HG03521 (cell line): Measurements from ENCODE around the gene SPATA21.
"Not testable (repeated sequence)": the region's sequence is repeated elsewhere in the genome, so short reads cannot be mapped to it uniquely, and the experiment has no call there.

Experiments used
- ATAC-seq: cut with Tn5 transposase; IDR thresholded peaks from one replicate; pipeline ENCODE4 v1.9.1; 2021; ENCODE audit warnings: mild to moderate bottlenecking, moderate library complexity; ENCODE audit not compliant: unreplicated experiment

SPATA21 gene, protein sequence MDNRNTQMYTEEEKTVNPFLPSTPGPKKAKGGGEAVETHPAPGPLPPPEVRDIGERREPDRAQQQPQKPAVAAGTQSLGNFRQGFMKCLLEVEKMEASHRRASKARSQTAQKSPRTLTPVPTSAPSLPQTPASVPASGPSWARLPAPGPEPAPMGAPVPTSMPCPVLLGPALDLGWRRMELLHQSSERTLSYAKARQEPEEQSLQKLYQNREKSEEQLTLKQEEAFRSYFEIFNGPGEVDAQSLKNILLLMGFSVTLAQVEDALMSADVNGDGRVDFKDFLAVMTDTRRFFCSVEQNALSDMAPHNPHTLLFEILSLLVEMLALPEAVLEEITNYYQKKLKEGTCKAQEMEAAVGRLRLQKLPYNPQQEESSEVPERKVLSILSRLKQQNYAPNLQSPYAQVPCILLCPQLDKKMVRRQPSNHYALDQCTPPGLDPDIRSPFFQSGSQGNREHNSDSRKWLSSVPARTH

DNA sequence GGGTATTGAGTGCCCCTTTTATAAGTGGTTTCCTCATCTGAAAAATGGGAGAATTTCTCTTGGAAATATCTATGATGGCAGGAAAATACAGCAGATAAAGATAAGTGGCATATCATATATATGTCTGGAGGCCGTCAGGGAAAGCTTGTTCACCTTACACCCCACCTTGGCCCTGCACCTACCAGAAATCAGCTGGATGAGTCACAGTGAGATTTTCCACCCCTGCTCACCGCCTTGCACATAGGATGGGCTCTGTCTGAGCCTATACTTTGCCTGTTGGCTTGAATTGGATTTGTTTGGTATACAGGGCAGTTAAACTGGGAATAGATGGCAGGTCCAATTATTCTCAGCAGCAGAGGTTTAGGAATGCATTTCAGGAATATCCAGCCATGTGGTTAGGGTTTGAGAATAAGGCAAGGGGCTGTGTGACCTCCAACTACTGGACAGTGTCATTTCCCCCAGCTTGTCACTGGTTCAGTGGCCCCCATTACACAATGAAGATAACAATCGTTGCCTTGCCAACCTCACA lies at the start of gene SPATA21:
TSS of gene SPATA21 (minus strand) at position 479 of the 529 bp plus-strand sequence. CDS start 6,053 bp downstream, outside the sequence.
- ATAC-seq, result no peak

DNA sequence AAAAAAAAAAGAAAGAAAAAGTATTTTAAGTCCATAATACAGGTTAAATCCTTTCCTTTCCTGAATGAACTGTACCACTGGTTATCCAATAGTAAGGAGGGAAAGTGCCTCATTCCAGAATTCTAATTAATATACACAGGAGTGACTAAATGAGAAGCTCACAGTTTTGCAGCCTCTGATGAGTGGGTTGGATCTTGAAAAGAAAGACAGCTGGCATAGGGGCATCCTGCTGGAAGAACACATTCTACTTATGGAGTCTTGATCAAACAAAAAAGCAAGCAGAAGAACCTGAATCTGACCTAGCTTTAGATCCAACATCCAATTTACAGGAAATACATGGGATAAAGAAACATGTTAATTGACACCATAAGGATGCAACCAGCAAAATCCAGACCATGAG lies 49.8 kb upstream of the SPATA21 start:
- ATAC-seq, result not testable (repeated sequence)

DNA sequence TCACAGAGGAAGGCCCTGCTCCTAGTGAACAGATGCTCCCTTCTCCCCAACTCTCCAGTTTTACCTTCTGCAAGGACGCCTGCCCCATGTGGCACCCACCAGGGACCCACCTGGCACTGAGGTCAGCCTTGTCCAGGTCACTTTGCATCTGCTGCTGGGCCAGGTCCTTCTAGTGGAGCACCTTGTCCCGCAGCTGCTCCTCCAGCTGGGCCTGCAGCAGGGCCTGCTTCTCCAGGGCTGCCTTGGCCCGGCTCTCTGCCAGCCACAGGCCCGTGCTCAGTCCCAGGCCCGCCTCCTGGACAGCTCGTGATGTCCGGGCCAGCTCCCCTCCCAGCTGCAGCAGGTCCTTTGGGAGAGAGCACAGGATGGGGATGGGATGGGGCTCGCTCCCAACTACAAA lies 49.1 kb upstream of the SPATA21 start:
- ATAC-seq, result not testable (repeated sequence)

DNA sequence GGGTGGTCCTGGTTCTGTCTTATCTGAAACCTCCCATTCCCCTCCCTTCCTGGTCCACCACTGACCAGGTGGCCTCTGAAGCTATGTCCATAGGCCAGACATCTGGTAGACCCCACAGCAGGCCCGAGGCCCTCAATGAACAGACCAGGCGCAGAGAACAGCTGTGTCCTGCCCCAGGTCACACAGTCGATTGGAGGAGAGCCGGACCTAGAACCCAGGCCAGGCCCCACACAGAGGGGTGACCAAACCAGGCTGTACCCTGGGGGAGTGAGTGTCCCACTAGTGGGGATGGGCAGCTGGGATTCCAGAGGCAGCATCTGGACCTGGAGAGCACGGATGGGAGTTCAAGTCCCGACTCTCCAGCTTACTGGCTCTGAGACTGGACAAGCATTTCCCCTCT lies 47.7 kb upstream of the SPATA21 start:
- no peak for ATAC-seq

DNA sequence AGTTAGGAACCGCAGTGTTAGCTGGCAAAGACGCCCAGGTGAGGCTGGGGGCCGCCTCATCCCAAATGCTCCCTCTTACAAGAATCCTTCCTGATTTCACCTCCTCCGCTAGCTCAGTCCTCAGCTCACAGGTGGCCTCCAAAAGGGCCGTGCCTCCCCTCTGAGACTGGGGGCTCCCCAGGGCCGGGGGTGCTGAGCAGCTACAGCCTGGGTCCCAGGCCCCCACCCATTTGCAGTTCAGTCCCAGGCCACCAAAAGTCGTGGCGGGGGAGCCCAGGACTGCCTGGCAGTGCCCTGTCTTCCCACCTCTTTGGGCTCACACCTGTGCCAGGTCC lies 47.2 kb upstream of the SPATA21 start:
- no peak for ATAC-seq

DNA sequence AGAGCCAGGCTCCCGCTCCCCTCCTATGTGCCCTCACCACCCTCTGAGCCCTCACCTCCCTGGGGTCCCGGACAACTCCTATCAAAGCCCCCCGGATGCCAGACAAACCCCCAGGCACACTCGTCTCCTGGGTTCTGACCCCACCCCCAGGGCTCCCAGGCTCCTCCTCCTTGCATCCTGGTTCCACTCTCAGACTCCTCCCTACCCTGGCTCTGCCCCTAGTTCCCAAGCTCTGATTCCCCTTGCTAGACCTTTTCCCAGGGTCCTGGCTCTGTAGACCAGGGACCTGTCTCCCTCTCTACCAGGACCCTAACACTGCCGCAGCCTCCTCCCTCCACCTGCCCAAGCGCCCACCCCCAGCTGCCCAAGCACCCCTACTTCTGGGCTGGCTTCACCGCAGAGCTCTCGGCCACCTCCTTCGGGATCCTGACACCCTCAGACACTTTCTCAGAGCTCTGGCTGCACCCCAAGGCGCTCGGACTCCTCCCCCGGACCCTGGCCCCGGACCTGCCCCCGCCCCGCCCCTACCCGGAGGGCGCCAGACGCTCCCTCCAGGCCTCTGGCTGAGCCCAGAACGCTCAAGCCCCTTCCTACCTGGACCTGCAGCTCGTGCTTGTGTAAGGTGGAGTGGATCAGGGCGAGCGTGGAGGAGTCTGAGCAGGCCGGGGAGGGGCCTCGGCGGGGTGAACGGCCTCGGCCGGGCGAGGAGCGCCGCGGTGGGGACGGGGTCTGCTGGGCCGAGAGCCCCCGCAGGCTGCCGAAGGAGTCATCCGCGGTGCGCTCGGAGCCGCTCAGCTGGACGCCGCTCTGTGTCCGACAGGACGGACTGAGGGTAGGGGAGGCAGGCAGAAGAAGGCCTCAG lies 46.6 kb upstream of the SPATA21 start:
- ATAC-seq, result not testable (repeated sequence)

DNA sequence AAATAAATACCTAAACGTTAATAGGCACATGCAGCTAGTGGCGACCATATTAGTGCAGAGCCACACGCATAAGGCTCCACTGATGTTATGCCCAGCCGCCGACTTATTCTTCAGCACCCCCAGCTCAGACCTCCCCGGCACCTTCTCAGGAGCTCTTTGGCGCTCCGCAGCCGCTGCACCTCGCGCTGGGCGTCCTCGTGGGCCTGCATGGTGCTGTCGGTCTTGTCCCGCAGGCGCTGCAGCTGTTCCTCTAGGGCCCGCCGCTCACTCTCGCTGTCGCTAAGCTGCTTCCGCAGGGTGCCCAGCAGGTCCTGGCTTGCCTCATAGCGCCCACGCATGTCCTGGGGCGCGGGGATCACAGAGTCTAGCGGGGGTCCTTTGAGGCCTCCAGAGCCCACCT lies 45.9 kb upstream of the SPATA21 start:
- ATAC-seq, result not testable (repeated sequence)

DNA sequence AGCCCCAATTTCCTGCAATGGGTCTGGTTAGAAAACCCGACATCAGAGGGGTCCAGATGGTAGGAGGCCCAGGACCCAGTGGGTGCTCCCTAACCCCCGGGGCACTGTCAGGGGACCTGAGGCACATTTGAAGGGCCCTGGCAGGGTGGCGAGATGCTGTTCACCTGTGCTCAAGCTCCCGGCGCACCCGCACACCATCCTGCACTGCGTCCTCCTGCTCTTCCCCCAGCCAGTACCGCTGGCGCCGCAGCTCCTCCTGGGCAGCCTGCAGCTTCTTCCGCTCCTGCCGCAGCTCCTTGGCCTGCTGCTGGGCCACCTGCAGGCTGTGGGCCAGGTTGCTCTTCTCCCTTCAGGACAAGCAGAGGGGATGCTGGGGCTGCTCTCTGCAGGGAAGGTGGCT lies 40.9 kb upstream of the SPATA21 start:
- no peak for ATAC-seq

DNA sequence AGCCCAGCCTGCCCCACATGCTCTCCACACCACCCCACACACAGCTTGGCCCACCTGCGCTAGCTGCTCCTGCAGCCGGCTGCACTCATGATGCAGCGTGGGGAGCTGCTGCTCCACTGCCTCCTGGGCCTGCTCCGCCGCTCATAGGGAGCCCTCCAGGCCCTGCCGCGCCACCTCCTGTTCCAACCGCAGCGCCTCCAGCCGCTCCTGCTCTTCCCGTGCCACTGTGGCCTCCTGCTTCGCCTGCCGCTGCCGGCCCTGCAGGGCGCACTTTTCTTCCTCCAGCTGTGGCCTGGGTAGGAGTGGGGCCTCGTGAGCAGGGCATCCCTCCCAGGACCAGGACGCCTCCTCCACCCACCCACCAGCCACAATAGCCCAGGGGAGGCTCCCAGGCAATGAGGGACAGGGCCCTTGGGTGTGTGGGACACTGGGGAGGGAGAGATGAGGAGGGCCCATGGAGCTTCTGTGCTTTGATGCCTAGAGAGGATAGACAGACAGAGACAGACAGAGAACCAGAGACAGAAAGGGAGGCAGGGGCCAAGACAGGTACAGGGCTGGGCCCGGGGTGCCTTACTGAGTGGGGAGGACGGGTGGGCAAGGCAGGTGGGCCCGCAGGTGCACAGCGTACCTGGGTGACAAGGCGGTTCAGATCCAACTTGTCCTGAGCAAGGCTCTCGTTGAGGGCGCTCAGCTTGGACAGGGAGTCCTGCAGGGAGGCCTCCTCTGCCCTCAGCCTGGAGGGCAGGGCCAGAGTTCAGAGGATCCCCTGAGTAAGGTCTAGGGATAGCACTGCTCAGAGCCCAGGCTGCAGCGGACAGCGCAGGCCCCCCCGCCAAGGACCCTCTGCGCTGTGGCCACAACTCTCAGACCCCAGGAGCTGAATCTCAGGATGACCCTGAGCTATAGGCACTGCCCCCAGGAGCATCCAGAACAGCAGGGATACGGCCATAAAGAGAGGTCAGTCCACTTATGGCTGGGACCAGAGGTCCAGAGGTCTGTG lies 38.8 kb upstream of the SPATA21 start:
- ATAC-seq, result not testable (repeated sequence)

DNA sequence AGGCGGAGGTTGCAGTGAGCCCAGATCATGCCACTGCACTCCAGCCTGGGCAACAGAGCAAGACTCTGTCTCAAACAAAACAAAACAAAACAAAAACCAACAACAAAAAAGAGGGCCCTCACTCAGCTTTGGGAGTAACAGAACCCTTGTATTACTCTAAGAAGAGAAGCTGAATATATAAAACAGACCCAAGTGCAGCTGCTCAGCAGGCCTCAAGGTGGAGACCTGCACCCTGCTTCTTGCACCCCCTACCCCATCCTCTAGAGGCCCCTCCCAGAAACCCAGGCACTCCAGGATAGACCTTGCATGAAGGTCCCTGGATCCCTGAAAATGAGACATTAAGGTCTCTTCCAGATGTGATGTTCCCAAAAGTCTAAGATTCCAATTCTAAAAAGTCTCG lies 37.7 kb upstream of the SPATA21 start:
- not testable (repeated sequence) for ATAC-seq

DNA sequence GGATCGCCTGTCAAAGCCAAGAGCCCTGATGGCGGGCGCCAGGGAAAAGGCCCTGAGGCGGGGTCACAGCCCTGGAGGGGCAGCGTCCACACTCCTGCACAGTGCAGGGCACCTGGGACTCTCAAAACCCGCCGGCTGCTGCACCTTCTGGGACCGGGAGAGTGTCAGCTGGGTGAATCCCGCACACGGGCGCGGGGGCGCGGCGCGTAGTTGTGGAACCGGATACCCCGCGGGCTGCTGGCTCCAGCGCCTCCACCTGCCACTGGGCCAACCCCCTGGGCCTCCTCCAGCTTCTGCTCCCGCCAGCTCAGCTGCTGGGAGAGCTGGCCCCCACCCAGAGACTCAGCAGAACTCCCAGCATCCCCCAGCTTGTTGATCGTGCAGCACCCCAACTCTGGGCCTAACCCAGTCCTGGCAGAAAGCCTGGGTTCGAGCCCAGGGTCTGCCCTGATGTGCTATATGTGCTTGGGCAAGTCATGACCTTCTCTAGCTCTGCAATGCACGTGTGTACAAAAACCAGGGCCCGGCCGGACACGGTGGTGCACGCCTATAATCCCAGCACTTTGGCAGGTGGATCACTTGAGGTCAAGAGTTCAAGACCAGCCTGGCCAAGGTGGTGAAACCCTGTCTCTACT lies 37.1 kb upstream of the SPATA21 start:
- no peak for ATAC-seq

DNA sequence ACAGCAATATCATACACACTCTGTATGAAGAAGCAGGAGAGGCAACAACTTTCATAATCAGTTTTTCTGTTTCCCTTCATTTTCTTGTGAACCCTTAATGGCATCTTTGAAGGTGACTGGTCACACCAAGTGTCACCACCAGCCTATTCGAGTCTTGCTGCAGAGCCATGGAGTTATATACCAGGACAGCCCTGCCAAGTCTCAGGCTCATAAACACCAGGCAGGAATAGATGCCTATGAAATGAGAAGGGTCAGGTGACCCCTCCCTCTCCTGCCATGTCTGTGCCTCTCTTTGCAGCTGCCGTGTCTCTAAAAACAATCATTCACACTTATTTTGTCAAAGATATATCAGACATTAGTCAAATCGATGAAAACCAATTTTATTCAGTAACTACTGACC lies 31.3 kb upstream of the SPATA21 start:
- no peak for ATAC-seq

DNA sequence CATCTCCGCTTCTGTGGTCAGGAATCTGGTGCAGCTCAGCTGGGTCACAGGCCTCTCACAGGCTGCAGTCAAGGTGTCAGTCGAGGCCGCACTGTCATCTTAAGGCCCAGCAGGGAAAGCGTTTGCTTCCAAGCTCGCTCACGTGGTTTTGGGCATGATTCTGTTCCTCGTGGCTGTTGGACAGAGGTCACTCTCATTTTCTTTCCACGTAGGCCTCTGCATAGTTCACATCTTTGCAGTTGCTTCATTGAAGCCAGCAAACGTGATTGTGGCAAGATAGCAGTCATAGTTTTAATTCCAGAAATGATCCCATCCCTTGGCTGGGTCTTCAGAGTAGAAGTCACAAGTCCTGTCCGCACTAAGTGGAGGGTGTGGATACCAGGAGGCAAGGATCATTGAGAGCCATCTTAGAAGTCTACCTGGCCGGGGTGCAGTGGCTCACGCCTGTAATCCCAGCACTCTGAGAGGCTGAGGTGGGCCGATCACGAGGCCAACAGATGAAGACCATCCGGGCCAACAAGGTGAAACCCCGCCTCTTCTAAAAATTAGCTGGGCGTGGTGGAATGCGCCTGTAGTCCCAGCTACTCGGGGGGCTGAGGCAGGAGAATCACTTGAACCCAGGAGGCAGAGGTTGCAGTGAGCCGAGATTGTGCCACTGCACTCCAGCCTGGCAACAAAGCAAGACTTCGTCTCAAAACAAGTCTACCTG lies 27.8 kb upstream of the SPATA21 start:
- no peak for ATAC-seq

DNA sequence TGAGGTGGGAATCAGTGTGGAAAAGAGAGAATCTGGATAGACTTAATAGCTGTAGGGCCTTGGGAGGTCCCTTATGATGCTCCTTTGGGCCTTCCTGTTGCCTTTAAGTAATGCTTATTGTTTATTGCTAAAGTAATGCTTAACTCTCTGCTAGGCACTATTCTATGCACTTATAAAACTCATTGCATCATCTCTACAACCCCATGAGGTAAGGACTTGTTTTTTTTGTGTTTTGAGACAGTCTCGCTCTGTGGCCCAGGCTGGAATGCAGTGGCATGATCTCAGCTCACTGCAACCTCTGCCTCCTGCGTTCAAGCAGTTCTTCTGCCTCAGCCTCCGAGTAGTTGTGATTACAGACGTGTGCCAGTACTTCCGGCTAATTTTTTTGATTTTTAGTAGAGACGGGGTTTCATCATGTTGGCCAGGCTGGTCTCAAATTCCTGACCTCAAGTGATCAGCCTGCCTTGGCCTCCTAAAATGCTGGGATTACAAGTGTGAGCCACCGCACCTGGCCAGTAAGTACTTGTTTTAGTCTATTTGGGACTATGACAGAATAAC lies 25.6 kb upstream of the SPATA21 start:
- no peak for ATAC-seq

DNA sequence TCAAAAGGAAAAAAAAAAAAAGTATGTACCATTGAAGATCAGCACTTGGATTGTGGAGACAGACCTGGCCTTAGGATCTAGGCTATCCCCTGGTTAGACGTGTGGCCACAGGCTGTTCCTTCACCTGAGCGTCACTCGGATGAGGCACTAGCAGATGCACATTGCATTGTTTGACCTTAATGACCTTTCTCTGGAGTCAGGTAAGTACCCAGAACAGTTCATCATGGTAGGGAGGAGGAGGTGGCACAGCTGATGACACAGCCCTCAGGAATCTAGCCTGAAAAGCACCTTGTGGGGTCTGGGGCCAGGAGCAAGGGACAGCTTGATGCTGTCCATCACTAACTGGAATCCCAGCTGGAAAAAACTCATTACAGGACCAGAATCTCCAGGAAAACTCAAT lies 24.5 kb upstream of the SPATA21 start:
- ATAC-seq, result no peak

DNA sequence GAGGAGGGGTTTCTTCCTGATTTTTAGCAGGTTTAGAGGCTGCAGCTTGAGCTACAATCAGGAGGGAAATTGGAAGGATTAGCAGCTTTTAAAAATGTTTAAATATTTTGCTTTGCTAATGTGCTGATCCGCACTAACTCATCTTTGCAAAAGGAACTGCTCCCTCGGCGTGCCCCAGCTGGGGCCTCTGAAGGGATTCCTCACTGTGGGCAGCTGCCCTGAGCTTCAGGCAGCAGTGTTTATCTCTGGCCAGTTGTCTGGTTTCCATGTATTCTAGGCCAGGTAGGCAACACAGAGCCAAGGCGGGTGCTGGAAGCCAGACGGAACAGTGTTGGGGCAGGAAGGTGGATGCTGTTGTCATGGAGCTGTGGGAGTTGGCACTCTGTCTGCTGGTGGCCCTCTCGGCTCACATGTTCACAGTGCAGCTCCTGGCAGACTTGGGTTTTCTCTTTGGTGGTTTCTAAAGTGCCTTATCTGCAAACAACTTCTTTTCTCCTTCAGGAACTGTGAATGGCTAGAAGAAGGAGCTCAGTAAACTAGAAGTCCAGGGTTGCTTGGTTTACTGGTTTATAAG lies 22.2 kb upstream of the SPATA21 start:
- ATAC-seq, result no peak

DNA sequence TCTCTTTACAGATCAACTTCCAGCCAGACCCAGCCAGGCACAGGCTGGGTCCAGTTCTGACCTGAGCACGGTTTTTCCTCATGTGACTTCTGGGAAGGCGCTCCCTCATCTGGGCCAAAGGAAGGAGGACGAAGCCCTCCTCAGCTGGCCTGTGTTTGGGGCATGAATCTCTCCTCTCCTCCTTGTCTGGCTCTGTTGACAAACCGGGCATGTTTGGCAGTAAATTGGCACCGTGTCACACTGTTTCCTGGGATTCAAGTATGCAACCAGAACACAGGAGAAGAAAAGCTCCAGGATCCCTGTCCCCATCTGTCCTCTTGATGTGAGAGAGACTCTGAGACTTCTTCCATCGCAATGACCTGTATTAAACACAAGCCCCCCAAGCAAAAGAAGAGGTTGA lies 21.6 kb upstream of the SPATA21 start:
- no peak for ATAC-seq

DNA sequence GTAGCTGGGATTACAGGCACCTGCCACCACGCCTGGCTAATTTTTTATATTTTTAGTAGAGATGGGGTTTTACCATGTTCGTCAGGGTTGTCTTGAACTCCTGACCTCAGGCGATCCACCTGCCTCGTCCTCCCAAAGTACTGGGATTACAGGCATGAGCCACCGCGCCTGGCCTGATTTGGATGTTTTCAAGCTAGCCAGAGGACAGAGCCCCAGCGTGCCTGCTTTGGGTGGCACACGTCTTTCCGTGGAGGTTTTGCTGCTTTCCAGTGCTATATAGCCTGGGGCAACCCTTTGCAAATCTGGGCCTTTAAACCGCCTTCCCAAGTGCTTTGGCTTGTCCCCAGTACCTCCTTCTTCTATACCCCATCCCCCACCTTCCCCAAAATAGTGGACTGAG lies 18.9 kb upstream of the SPATA21 start:
- not testable (repeated sequence) for ATAC-seq

DNA sequence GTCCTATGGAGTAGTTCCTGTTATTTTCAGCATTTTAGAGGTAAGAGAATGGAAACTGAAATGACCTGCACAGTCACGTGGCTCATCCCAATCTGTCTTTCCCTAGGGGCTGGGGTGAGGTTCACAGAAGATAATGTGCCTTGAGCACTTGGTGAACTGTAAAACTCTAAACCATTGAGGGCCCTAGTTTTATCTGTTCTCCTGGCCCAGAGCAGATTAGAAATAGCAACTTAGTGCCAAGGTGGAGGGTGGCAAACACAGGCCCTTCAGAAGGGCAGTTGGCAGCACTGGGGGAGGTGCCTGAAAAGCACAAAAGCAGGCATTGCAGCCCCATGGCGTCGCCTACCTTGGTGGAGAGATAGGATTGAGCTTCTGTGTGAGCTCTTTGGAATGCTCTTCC lies 17.7 kb upstream of the SPATA21 start:
- not testable (repeated sequence) for ATAC-seq
